DOHH2 (cell line): ENCODE measurements around the gene TMEM217.

ENCODE experiments used
- H3F3A ChIP-seq: fragments of 200-600 bp; sonication (generic), shearing (Covaris generic); 2 replicates; pipeline ENCODE4 v1.6.0; 2016; ENCODE audit warnings: antibody characterized with exemption, mild to moderate bottlenecking; ENCODE audit not compliant: control insufficient read depth, insufficient read depth
- H3K27ac ChIP-seq: fragments of 200-600 bp; sonication (generic); 2 replicates; pipeline ENCODE4 v1.5.1; 2014; ENCODE audit warnings: low read depth, mild to moderate bottlenecking, low read length, moderate library complexity
- H3K27me3 ChIP-seq: fragments of 200-600 bp; sonication (generic); 2 replicates; pipeline ENCODE4 v1.6.1; 2014; ENCODE audit warnings: mild to moderate bottlenecking, low read length, mixed read lengths; ENCODE audit not compliant: control insufficient read depth
- H3K36me3 ChIP-seq: fragments of 200-600 bp; sonication (generic); 2 replicates; pipeline ENCODE4 v1.6.1; 2014; ENCODE audit warnings: mild to moderate bottlenecking, low read length, moderate library complexity, mixed read lengths; ENCODE audit not compliant: control insufficient read depth
- H3K4me1 ChIP-seq: fragments of 200-600 bp; sonication (generic); 2 replicates; pipeline ENCODE4 v1.6.1; 2014; ENCODE audit warnings: mild to moderate bottlenecking, low read length, mixed read lengths; ENCODE audit not compliant: control insufficient read depth
- H3K4me2 ChIP-seq: fragments of 200-600 bp; sonication (generic); 2 replicates; pipeline ENCODE4 v1.6.0; 2014; ENCODE audit warnings: mild to moderate bottlenecking, low read length, moderate library complexity
- H3K4me3 ChIP-seq: fragments of 200-600 bp; sonication (generic); 2 replicates; pipeline ENCODE4 v1.5.1; 2014; ENCODE audit warnings: mild to moderate bottlenecking, low read length, mixed read lengths
- H3K79me2 ChIP-seq: fragments of 200-600 bp; sonication (generic); 2 replicates; pipeline ENCODE4 v1.6.1; 2014; ENCODE audit warnings: mild to moderate bottlenecking, low read length, mixed read lengths; ENCODE audit not compliant: control insufficient read depth
- H3K9me2 ChIP-seq: fragments of 200-600 bp; sonication (generic); replicated peaks from 2 replicates; pipeline ENCODE4 v1.6.1; 2014; ENCODE audit warnings: mild to moderate bottlenecking, low read length, mixed read lengths; ENCODE audit not compliant: control insufficient read depth
- H3K9me3 ChIP-seq: fragments of 200-600 bp; sonication (generic); 2 replicates; pipeline ENCODE4 v1.6.1; 2014; ENCODE audit warnings: antibody characterized with exemption, low read length, mixed read lengths; ENCODE audit not compliant: control insufficient read depth, insufficient read depth
- H4K20me1 ChIP-seq: fragments of 200-600 bp; sonication (generic); 2 replicates; pipeline ENCODE4 v1.6.0; 2014; ENCODE audit warnings: low read depth, mild to moderate bottlenecking, antibody characterized with exemption, low read length, moderate library complexity; ENCODE audit not compliant: control insufficient read depth, insufficient read depth
- EZH2phosphoT487 ChIP-seq: fragments of 200-600 bp; sonication (generic); IDR thresholded peaks from 2 replicates; pipeline ENCODE4 v1.6.1; 2017; ENCODE audit warnings: borderline replicate concordance, mild to moderate bottlenecking, antibody characterized with exemption, low read length, moderate library complexity, mixed read lengths
- TF ChIP-seq, protein P1 (sequence below): fragments of 200-600 bp; sonication (generic); IDR thresholded peaks from one replicate; pipeline ENCODE4 v1.5.1; 2014; ENCODE audit warnings: antibody characterized with exemption, mild to moderate bottlenecking, low read depth, low read length; ENCODE audit not compliant: poor library complexity, severe bottlenecking

The TMEM217 gene

DNA sequence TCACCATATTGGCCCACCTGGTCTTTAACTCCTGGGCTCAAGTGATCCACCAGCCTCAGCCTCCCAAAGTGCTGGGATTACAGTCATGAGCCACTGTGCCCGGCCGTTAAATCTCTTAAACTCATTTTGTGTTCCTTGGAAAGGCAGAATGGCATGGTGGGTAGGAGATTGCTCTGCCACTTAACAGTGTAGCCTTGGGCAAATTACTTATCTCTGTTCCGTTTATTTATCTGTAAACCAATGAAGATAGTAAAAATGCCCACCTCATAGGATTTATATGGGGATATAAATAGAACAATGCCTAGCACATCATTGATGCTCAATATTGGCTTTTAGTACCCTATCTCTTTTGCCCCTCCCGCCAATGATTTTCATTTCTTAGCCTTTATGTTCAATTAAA lies 95.2 kb downstream of the TMEM217 start:
- Histone ChIP-seq H3K4me1 (peaks cover 34% of the 10 kb centered on the region), H3K79me2 (no peaks in the 10 kb centered on the region), H4K20me1 (no peaks in the 10 kb centered on the region), H3K27ac (no peak overlapping the region), H3F3A (peaks cover 18% of the 10 kb centered on the region), H3K4me3 (no peak overlapping the region), H3K9me2 (no peaks in the 10 kb centered on the region), H3K27me3 (no peaks in the 10 kb centered on the region), H3K4me2 (no peak overlapping the region), H3K9me3 (no peaks in the 10 kb centered on the region), H3K36me3 (no peaks in the 10 kb centered on the region)
- no peak for TF ChIP-seq EZH2phosphoT487
- TF ChIP-seq, protein P1, sequence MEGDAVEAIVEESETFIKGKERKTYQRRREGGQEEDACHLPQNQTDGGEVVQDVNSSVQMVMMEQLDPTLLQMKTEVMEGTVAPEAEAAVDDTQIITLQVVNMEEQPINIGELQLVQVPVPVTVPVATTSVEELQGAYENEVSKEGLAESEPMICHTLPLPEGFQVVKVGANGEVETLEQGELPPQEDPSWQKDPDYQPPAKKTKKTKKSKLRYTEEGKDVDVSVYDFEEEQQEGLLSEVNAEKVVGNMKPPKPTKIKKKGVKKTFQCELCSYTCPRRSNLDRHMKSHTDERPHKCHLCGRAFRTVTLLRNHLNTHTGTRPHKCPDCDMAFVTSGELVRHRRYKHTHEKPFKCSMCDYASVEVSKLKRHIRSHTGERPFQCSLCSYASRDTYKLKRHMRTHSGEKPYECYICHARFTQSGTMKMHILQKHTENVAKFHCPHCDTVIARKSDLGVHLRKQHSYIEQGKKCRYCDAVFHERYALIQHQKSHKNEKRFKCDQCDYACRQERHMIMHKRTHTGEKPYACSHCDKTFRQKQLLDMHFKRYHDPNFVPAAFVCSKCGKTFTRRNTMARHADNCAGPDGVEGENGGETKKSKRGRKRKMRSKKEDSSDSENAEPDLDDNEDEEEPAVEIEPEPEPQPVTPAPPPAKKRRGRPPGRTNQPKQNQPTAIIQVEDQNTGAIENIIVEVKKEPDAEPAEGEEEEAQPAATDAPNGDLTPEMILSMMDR: no peak
